IMR-90 (cell line): ENCODE results near the gene ZNF296. TPM values are rescaled to one million over a fixed set of nuclear protein-coding genes. Genes with fewer than 3 reads are reported as not detected.

Source experiments
- ATAC-seq: fragments of 200-7000 bp; cut with Tn5 transposase; 2 replicates; pipeline ENCODE4 v1.9.1; 2020; ENCODE audit warnings: low read depth, mild to moderate bottlenecking, moderate library complexity
- BruUV-seq: library from RNA; stranded (reverse); fragments of 400-500 nt; replicated peaks from 2 replicates; lab custom pipeline; 2021; lab: Mats Ljungman, UMichigan
- CTCF ChIA-PET: fragments of 300-600 bp; formaldehyde crosslinking; extraction: SDS; loops from one replicate; lab custom pipeline; 2021; ENCODE audit warnings: antibody characterized with exemption; lab: Yijun Ruan, JAX
- POLR2A ChIA-PET: fragments of 300-600 bp; sonication (Branson Sonifier 250); formaldehyde crosslinking; loops from one replicate; lab custom pipeline; 2022; ENCODE audit warnings: antibody characterized with exemption; ENCODE audit not compliant: unreplicated experiment; lab: Charles Lee
- DNase-seq: peaks from one replicate; pipeline ENCODE4 v3.0.0; 2013
- H2AFZ ChIP-seq: replicated peaks from 2 replicates; pipeline ENCODE3; 2013; ENCODE audit warnings: low read length, mild to moderate bottlenecking; ENCODE audit not compliant: poor library complexity
- H2AK5ac ChIP-seq: 2 replicates; pipeline ENCODE4 v1.6.1; 2013; ENCODE audit warnings: low read depth, low read length, inconsistent platforms
- H2AK9ac ChIP-seq: replicated peaks from 2 replicates; pipeline ENCODE3; 2013; ENCODE audit warnings: mild to moderate bottlenecking, low read depth, low read length, moderate library complexity; ENCODE audit not compliant: poor library complexity
- H2BK120ac ChIP-seq: 2 replicates; pipeline ENCODE4 v1.6.1; 2013; ENCODE audit warnings: low read depth, low read length, inconsistent platforms
- H2BK15ac ChIP-seq: 3 replicates; pipeline ENCODE4 v1.6.1; 2013; ENCODE audit warnings: low read depth, low read length, inconsistent platforms
- H2BK20ac ChIP-seq: 2 replicates; pipeline ENCODE4 v1.6.1; 2013; ENCODE audit warnings: low read depth, mild to moderate bottlenecking, inconsistent platforms, low read length, moderate library complexity
- H2BK5ac ChIP-seq: 2 replicates; pipeline ENCODE4 v1.6.1; 2013; ENCODE audit warnings: mild to moderate bottlenecking, low read depth, low read length, inconsistent platforms; ENCODE audit not compliant: poor library complexity, severe bottlenecking
- H3K14ac ChIP-seq: replicated peaks from 2 replicates; pipeline ENCODE4 v1.6.1; 2013; ENCODE audit warnings: low read depth, low read length, inconsistent platforms
- H3K18ac ChIP-seq: 2 replicates; pipeline ENCODE4 v1.6.1; 2013; ENCODE audit warnings: low read depth, low read length, control low read depth
- H3K23ac ChIP-seq: 2 replicates; pipeline ENCODE4 v1.6.1; 2013; ENCODE audit warnings: low read depth, low read length, inconsistent platforms
- H3K27ac ChIP-seq: 2 replicates; pipeline ENCODE4 v1.5.1; 2013; ENCODE audit warnings: mild to moderate bottlenecking, control low read depth, low read length; ENCODE audit not compliant: insufficient read depth
- H3K27me3 ChIP-seq: 2 replicates; pipeline ENCODE4 v1.6.1; 2013; ENCODE audit warnings: low read length; ENCODE audit not compliant: control insufficient read depth, insufficient read depth
- H3K36me3 ChIP-seq: 2 replicates; pipeline ENCODE4 v1.6.1; 2013; ENCODE audit warnings: low read length, mixed read lengths; ENCODE audit not compliant: control insufficient read depth, insufficient read depth
- H3K4ac ChIP-seq: 2 replicates; pipeline ENCODE4 v1.6.1; 2013; ENCODE audit warnings: low read depth, low read length, inconsistent platforms
- H3K4me1 ChIP-seq: 2 replicates; pipeline ENCODE4 v1.6.1; 2013; ENCODE audit warnings: low read length, mixed read lengths; ENCODE audit not compliant: control insufficient read depth, insufficient read depth
- H3K4me2 ChIP-seq: 2 replicates; pipeline ENCODE4 v1.6.1; 2013; ENCODE audit warnings: low read depth, mild to moderate bottlenecking, control low read depth, low read length, moderate library complexity
- H3K4me3 ChIP-seq: 2 replicates; pipeline ENCODE4 v1.5.1; 2013; ENCODE audit warnings: low read depth, mild to moderate bottlenecking, control low read depth, low read length, moderate library complexity; ENCODE audit not compliant: insufficient read depth
- H3K56ac ChIP-seq: 2 replicates; pipeline ENCODE4 v1.6.1; 2013; ENCODE audit warnings: low read length, inconsistent platforms; ENCODE audit not compliant: insufficient read depth; ENCODE audit errors: extremely low read depth
- H3K79me1 ChIP-seq, 2 experiments: 2 replicates each; pipeline ENCODE4 v1.6.1; 2013; ENCODE audit warnings: low read length in 2 of 2, inconsistent platforms in 1 of 2, low read depth in 1 of 2
- H3K9ac ChIP-seq: 2 replicates; pipeline ENCODE4 v1.6.1; 2013; ENCODE audit warnings: low read depth, low read length, control low read depth
- H3K9me1 ChIP-seq: 2 replicates; pipeline ENCODE4 v1.6.1; 2013; ENCODE audit warnings: low read length, inconsistent platforms; ENCODE audit not compliant: insufficient read depth
- H3K9me3 ChIP-seq: 2 replicates; pipeline ENCODE4 v1.6.1; 2013; ENCODE audit warnings: low read length; ENCODE audit not compliant: control insufficient read depth, insufficient read depth
- H4K20me1 ChIP-seq: 2 replicates; pipeline ENCODE4 v1.6.1; 2013; ENCODE audit warnings: low read length, inconsistent platforms; ENCODE audit not compliant: insufficient read depth
- H4K5ac ChIP-seq: 2 replicates; pipeline ENCODE4 v1.6.1; 2013; ENCODE audit warnings: mild to moderate bottlenecking, low read depth, low read length, control low read depth
- H4K8ac ChIP-seq, 2 experiments: 2 replicates each; pipeline ENCODE4 v1.6.1; 2013; ENCODE audit warnings: low read depth in 2 of 2, low read length in 2 of 2, control low read depth in 1 of 2, inconsistent platforms in 1 of 2
- H4K91ac ChIP-seq: 2 replicates; pipeline ENCODE4 v1.6.1; 2013; ENCODE audit warnings: low read depth, low read length, inconsistent platforms; ENCODE audit not compliant: insufficient read depth
- BHLHE40 ChIP-seq: fragments of 150-350 bp; IDR thresholded peaks from 2 replicates; pipeline ENCODE4 v1.6.1; 2016; ENCODE audit warnings: mild to moderate bottlenecking, low read depth, low read length
- CEBPB ChIP-seq: IDR thresholded peaks from 2 replicates; pipeline ENCODE4 v1.6.1; 2012; ENCODE audit warnings: low read depth, low read length, improper control_type of control experiment
- FOS ChIP-seq: fragments of 150-350 bp; IDR thresholded peaks from 2 replicates; pipeline ENCODE4 v1.6.1; 2016; ENCODE audit warnings: low read depth, low read length
- MAFK ChIP-seq: IDR thresholded peaks from 2 replicates; pipeline ENCODE4 v1.6.1; 2012; ENCODE audit warnings: low read depth, low read length, improper control_type of control experiment
- MAZ ChIP-seq: IDR thresholded peaks from 2 replicates; pipeline ENCODE4 v1.6.1; 2012; ENCODE audit warnings: low read depth, mild to moderate bottlenecking, low read length, improper control_type of control experiment, moderate library complexity, borderline replicate concordance
- MXI1 ChIP-seq: IDR thresholded peaks from 2 replicates; pipeline ENCODE4 v1.6.1; 2012; ENCODE audit warnings: low read depth, mild to moderate bottlenecking, low read length, moderate library complexity, borderline replicate concordance
- NFE2L2 ChIP-seq: fragments of 150-350 bp; IDR thresholded peaks from 2 replicates; pipeline ENCODE4 v1.6.1; 2016; ENCODE audit warnings: low read depth, mild to moderate bottlenecking, low read length
- POLR2A ChIP-seq: IDR thresholded peaks from 2 replicates; pipeline ENCODE4 v1.6.1; 2012; ENCODE audit warnings: mild to moderate bottlenecking, low read depth, low read length
- RAD21 ChIP-seq: IDR thresholded peaks from 2 replicates; pipeline ENCODE4 v1.6.1; 2012; ENCODE audit warnings: low read length, improper control_type of control experiment
- RCOR1 ChIP-seq: IDR thresholded peaks from 2 replicates; pipeline ENCODE4 v1.6.1; 2012; ENCODE audit warnings: mild to moderate bottlenecking, low read length, improper control_type of control experiment; ENCODE audit not compliant: insufficient replicate concordance
- RFX5 ChIP-seq: IDR thresholded peaks from 2 replicates; pipeline ENCODE4 v1.8.0; 2012; ENCODE audit warnings: low read depth, mild to moderate bottlenecking, low read length, moderate library complexity
- SMC3 ChIP-seq: fragments of 150-350 bp; IDR thresholded peaks from 2 replicates; pipeline ENCODE4 v1.6.1; 2016; ENCODE audit warnings: low read depth, mild to moderate bottlenecking, antibody characterized with exemption, low read length, moderate library complexity
- whole genome bisulfite sequencing, 2 experiments: methylation state at CpG; one replicate each; pipeline versions ENCODE4 v1.1.5 to v1.1.7; 2013; ENCODE audit warnings: missing lambda C conversion rate in 2 of 2; ENCODE audit not compliant: insufficient read length in 1 of 2; ENCODE audit errors: extremely low coverage in 2 of 2; 5-methylcytosine and 5-hydroxymethylcytosine counted together
- dilution Hi-C: fragments of 300-500 bp; cut with HindIII; formaldehyde crosslinking; loops from one replicate; pipeline ENCODE4 v1.14.3; 2018; ENCODE audit warnings: low sequenced_read_pairs; ENCODE audit not compliant: unreplicated experiment
- in situ Hi-C: fragments of 300-500 bp; cut with MboI; formaldehyde crosslinking; loops from 3 replicates; pipeline ENCODE4 v1.14.3; 2019; ENCODE audit warnings: low sequenced_read_pairs, inconsistent platforms, mixed read lengths
- intact Hi-C: fragments of 100-400 bp; cut with micrococcal nuclease; formaldehyde crosslinking; loops from 2 replicates; pipeline ENCODE4 v1.10.0; 2022
- polyA plus RNA-seq, 3 experiments: library from polyadenylated mRNA; depleted of rRNA; stranded (reverse); fragments of >200 nt; gene quantifications; 2 replicates each; pipeline ENCODE4 v1.2.3, GENCODE V29; 2012; ENCODE audit warnings: low replicate concordance in 1 of 3
- total RNA-seq: library from RNA; depleted of rRNA; stranded (reverse); fragments of >200 nt; gene quantifications from 2 replicates; pipeline ENCODE4 v1.2.3, GENCODE V29; 2012
- TF ChIP-seq, protein P1 (sequence below): fragments of 150-350 bp; IDR thresholded peaks from 2 replicates; pipeline ENCODE4 v1.6.1; 2017; ENCODE audit warnings: mild to moderate bottlenecking, antibody characterized with exemption, low read length, low read depth
- TF ChIP-seq, protein P2 (sequence below): fragments of 150-350 bp; IDR thresholded peaks from 2 replicates; pipeline ENCODE4 v1.6.1; 2016; ENCODE audit warnings: low read depth, mild to moderate bottlenecking, low read length, moderate library complexity, borderline replicate concordance

ZNF296 gene
- total and polyA plus RNA-seq, 2 of the 4 experiments (the other 2 are of a cell fraction): 0.10 TPM; not detected in 1

DNA sequence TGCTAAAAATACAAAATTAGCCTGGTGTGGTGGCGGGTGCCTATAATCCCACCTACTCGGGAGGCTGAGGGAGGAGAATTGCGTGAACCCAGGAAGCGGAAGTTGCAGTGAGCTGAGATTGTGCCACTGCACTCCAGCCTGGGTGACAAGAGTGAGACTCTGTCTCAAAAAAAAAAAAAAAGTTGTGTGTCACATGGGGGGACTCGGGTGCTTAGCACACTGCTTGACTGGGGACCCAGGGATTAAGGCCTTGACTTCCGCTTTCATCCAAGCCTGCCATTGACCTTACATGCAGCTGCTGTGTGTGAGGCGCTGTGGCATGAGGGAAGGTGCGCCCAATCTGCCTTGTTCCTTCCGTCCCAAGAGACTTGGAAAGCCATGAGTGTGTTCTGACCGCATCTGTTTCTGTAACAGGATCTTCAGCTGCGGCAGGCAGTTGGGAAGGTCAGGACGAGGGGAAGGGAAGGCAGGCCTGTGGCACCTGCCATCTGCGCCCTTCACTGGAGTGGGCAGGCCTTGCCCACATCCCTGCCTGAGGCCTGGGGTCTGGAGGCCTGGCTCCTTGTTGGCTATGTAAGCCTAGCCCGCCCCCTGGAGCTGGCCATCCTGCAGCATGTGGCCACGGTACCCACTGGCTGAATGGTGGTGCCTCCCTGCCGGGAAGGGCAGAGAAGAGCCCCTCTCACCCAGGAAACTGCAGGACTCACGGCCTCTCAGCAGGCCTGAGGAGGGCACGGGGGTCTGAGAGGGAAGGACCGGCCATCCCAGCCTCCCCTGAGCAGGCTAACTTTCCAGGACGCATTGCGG, 39.7 kb upstream of the ZNF296 start:
- Histone ChIP-seq H3K9me3 (no peaks in the 10 kb centered on the region), H4K20me1 (peaks cover 89% of the 10 kb centered on the region)
- in situ Hi-C loops: no loop called here

More for the DNA sequence above, 39.7 kb upstream of the ZNF296 start:
- Histone ChIP-seq H2BK20ac (no peak overlapping the region), H2AK9ac (peak overlapping the region; percentile 55), H3K27me3 (no peaks in the 10 kb centered on the region), H3K27ac (no peak overlapping the region), H4K91ac (no peak overlapping the region), H3K4me1 (no peaks in the 10 kb centered on the region; the same call in 1 of the 2 replicates), H2AFZ (no peak overlapping the region), H3K56ac (no peak overlapping the region), H3K14ac (no peak overlapping the region), H4K8ac (no peak overlapping the region), H2AK5ac (no peak overlapping the region), H3K36me3 (peaks cover 3% of the 10 kb centered on the region; the same call in 1 of the 2 replicates), H3K79me1 (peaks cover 40 to 93% of the 10 kb centered on the region in 2 experiments), H2BK120ac (no peak overlapping the region), H3K23ac (peak overlapping the region; percentile 82; the same call in 1 of the 2 replicates), H3K9ac (no peak overlapping the region), H3K4me2 (no peak overlapping the region), H3K4ac (no peak overlapping the region), H2BK5ac (no peak overlapping the region), H3K9me1 (peaks cover 34% of the 10 kb centered on the region), H4K5ac (no peak overlapping the region), H3K18ac (no peak overlapping the region), H3K4me3 (no peak overlapping the region), H2BK15ac (no peak overlapping the region)
- ChIA-PET POLR2A (no interaction called here), CTCF (no interaction called here)
- ATAC-seq (no peak), DNase-seq (no peak)
- TF ChIP-seq RAD21 (no peak), MAFK (no peak), MXI1 (no peak), RCOR1 (no peak), SMC3 (no peak), FOS (no peak), BHLHE40 (no peak), CEBPB (no peak), NFE2L2 (no peak), RFX5 (no peak), MAZ (no peak), POLR2A (no peak)
- TF ChIP-seq, protein P1, sequence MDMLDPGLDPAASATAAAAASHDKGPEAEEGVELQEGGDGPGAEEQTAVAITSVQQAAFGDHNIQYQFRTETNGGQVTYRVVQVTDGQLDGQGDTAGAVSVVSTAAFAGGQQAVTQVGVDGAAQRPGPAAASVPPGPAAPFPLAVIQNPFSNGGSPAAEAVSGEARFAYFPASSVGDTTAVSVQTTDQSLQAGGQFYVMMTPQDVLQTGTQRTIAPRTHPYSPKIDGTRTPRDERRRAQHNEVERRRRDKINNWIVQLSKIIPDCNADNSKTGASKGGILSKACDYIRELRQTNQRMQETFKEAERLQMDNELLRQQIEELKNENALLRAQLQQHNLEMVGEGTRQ: no peak
- TF ChIP-seq, protein P2, sequence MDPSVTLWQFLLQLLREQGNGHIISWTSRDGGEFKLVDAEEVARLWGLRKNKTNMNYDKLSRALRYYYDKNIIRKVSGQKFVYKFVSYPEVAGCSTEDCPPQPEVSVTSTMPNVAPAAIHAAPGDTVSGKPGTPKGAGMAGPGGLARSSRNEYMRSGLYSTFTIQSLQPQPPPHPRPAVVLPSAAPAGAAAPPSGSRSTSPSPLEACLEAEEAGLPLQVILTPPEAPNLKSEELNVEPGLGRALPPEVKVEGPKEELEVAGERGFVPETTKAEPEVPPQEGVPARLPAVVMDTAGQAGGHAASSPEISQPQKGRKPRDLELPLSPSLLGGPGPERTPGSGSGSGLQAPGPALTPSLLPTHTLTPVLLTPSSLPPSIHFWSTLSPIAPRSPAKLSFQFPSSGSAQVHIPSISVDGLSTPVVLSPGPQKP: no peak
- intact Hi-C loops: no loop called here
- dilution Hi-C loops: no loop called here
- WGBS, 2 experiments: 92% methylated on average over 11 of the region's 21 CpGs; no CpG with 5 or more reads in 1 of the 2 experiments
- BruUV-seq: no TSS peak
